GM13977 (cell line): ENCODE data around the gene LGMN.

Source experiments
- DNase-seq: peaks from one replicate; pipeline ENCODE4 v3.0.0; 2012; ENCODE audit warnings: low spot score
- in situ Hi-C: fragments of 300-500 bp; cut with MboI; formaldehyde crosslinking; loops from one replicate; pipeline ENCODE4 v1.12.0; 2022; ENCODE audit warnings: low sequenced_read_pairs, low pct_unique_long_range_greater_than_20kb, mixed read lengths, inconsistent platforms; ENCODE audit not compliant: unreplicated experiment
- TF ChIP-seq, protein P1 (sequence below): IDR thresholded peaks from 2 replicates; pipeline ENCODE4 v1.5.1; 2012; ENCODE audit warnings: mild to moderate bottlenecking, control low read depth; ENCODE audit not compliant: insufficient read depth; ENCODE audit errors: extremely low read depth, missing control alignments

Gene LGMN

GRCh38 chr14:92706386-92706785 lies 42.0 kb downstream of the LGMN start:
- TF ChIP-seq, protein P1, sequence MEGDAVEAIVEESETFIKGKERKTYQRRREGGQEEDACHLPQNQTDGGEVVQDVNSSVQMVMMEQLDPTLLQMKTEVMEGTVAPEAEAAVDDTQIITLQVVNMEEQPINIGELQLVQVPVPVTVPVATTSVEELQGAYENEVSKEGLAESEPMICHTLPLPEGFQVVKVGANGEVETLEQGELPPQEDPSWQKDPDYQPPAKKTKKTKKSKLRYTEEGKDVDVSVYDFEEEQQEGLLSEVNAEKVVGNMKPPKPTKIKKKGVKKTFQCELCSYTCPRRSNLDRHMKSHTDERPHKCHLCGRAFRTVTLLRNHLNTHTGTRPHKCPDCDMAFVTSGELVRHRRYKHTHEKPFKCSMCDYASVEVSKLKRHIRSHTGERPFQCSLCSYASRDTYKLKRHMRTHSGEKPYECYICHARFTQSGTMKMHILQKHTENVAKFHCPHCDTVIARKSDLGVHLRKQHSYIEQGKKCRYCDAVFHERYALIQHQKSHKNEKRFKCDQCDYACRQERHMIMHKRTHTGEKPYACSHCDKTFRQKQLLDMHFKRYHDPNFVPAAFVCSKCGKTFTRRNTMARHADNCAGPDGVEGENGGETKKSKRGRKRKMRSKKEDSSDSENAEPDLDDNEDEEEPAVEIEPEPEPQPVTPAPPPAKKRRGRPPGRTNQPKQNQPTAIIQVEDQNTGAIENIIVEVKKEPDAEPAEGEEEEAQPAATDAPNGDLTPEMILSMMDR = no peak
- in situ Hi-C loops = no loop called here
- DNase-seq = no peak

DNA sequence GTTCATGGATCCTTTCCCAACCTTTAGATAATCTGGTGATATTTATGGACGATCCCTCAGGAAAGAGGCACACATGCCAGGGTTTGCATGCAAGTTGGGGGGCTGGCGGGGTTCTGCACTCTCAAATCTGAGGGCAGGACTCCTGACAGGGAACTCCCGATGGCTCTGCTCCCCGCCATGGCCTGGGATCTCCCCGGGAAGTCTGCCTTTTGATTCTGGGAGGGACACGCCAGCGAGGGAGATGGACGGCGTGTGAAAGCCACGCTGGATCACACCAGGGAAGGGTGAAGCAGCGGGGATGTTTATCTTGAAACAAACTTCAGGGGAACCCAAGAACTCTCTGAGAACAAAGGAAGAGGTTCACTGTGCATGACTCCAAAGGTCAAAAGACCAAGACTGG lies 43.6 kb downstream of the LGMN start:
- TF ChIP-seq, protein P1 = no peak
- in situ Hi-C loops = no loop called here
- DNase-seq = no peak

- in situ Hi-C loops = no loop called here
- DNase-seq = peak; percentile 74
- TF ChIP-seq, protein P1 = no peak
These were observed 44.2 kb downstream of the LGMN start for GRCh38 chr14:92704036-92704804.

GRCh38 chr14:92703516-92703915 lies 44.9 kb downstream of the LGMN start:
- in situ Hi-C loops = no loop called here
- DNase-seq = no peak
- TF ChIP-seq, protein P1 = no peak

GRCh38 chr14:92702441-92702918 lies 45.9 kb downstream of the LGMN start:
- TF ChIP-seq, protein P1 = no peak
- in situ Hi-C loops = no loop called here

GRCh38 chr14:92701826-92702225 lies 46.6 kb downstream of the LGMN start:
- in situ Hi-C loops = no loop called here
- TF ChIP-seq, protein P1 = no peak

More at GRCh38 chr14:92702441-92702918, 45.9 kb downstream of the LGMN start:
- no peak for DNase-seq

More at GRCh38 chr14:92701826-92702225, 46.6 kb downstream of the LGMN start:
- no peak for DNase-seq
